D721Med (cell line): ENCODE data around the gene XXYLT1.

Experiments used
- DNase-seq: peaks from one replicate; pipeline ENCODE4 v3.0.0; 2011; ENCODE audit warnings: low spot score; ENCODE audit not compliant: insufficient read length
- FAIRE-seq: peaks from 2 replicates; lab custom pipeline; 2011; peaks lifted over from hg19 to GRCh38; lab: Jason Lieb, UNC
- TF ChIP-seq, protein P1 (sequence below): IDR thresholded peaks from 2 replicates; pipeline ENCODE4 v1.5.1; 2012; ENCODE audit warnings: mild to moderate bottlenecking, control low read depth; ENCODE audit not compliant: insufficient read depth; ENCODE audit errors: missing control alignments

XXYLT1 gene

DNA sequence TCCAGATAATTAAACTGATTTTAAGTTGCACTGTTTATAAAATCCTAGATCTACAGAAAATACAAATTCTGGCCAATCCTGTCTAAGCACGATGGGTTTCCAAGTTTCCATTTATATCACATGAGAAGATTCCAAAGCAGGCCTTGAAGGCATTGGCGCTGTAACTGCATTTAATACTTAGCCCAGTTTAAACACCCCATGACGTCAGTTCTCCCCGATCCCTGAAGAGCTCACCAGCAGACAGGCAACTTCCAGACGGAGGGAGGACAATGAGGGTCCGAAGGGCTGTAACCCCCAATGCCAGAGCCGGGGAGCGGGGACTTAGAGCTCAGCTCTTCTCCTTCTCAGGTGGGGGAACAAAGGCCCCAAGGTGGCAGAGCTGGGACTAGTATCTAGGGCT, 117.3 kb downstream of the XXYLT1 start:
- no peak for DNase-seq
- TF ChIP-seq, protein P1, sequence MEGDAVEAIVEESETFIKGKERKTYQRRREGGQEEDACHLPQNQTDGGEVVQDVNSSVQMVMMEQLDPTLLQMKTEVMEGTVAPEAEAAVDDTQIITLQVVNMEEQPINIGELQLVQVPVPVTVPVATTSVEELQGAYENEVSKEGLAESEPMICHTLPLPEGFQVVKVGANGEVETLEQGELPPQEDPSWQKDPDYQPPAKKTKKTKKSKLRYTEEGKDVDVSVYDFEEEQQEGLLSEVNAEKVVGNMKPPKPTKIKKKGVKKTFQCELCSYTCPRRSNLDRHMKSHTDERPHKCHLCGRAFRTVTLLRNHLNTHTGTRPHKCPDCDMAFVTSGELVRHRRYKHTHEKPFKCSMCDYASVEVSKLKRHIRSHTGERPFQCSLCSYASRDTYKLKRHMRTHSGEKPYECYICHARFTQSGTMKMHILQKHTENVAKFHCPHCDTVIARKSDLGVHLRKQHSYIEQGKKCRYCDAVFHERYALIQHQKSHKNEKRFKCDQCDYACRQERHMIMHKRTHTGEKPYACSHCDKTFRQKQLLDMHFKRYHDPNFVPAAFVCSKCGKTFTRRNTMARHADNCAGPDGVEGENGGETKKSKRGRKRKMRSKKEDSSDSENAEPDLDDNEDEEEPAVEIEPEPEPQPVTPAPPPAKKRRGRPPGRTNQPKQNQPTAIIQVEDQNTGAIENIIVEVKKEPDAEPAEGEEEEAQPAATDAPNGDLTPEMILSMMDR, result no peak
- no peak for FAIRE-seq

- FAIRE-seq, result no peak
- TF ChIP-seq, protein P1, result no peak
- no peak for DNase-seq
Measured at GRCh38 chr3:195153130-195153529, 117.8 kb downstream of the XXYLT1 start.

- no peak for DNase-seq
- no peak for FAIRE-seq
- TF ChIP-seq, protein P1, result no peak
Measured at GRCh38 chr3:195151866-195152541, 119.0 kb downstream of the XXYLT1 start.

- TF ChIP-seq, protein P1, result no peak
- DNase-seq, result no peak
- no peak for FAIRE-seq
Measured at GRCh38 chr3:195151402-195151801, 119.6 kb downstream of the XXYLT1 start.

DNA sequence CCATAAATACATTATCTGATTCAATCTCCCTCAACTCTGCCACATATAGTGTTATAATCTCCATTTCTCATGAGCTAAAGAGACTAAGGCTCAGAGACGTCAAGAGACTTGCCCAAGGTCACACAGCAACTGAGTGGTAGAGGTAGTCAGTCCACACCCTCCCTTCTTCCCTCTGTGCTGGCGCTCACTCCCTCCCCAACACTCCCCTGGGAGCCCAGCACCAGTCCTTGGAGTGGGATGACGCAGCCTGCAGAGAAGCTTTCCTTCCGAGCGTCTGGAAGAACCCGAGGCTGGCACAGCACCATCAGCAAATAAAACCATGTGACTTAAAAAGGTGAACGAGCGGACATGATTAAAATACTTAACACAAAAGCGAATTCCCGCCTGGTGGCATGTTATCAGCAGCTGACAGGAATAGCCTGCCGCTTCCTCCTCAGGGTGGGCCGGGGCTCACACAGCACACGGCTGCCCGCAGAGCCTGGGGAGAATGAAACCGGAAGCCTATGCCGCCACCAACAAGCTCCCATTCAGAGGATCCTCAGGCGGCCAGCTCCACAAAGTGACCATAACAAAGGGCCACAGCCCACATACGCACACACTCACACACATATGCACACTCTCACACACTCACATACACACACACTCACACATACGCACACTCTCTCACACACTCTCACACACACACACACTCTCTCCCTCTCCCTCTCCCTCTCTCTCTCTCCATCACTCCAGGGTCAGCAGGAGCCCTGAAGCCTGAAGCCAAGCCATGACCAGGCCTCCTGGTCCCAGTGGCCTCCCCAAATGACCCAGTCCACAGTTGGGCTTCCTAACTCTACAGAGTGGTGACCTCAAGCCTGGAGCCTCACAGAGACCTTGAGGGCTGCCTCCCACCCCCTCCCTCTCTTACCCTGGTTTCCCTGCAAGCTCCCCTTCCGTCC, 120.5 kb downstream of the XXYLT1 start:
- TF ChIP-seq, protein P1, result no peak
- DNase-seq, result no peak
- FAIRE-seq, result no peak

- TF ChIP-seq, protein P1, result no peak
- FAIRE-seq (no peak), DNase-seq (no peak)
Measured at GRCh38 chr3:195149292-195150030, 121.5 kb downstream of the XXYLT1 start.
